Natural killer cell (primary cell): Measurements from ENCODE around the gene PIK3AP1. TPM values are rescaled to one million over a fixed set of nuclear protein-coding genes. Genes with fewer than 3 reads are reported as not detected.
A peak's percentile ranks its signal among the peaks of the same experiment; 100 is the strongest.
"Not testable (repeated sequence)": the region's sequence is repeated elsewhere in the genome, so short reads cannot be mapped to it uniquely, and the experiment has no call there.

Source experiments
- ATAC-seq, 3 donors: fragments of 150-1000 bp in 2 of 3; fragments of 200-7000 bp in 1 of 3; cut with Tn5 transposase; 1 replicate in 1 of 3; 2 replicates in 2 of 3; pipeline ENCODE4 v1.10.0; 2021; ENCODE audit warnings: mild to moderate bottlenecking in 2 of 3, moderate library complexity in 2 of 3
- DNase-seq, 2 donors: peaks; one replicate each; pipeline versions ENCODE4 v3.0.0 to v3.0.0-alpha.2; 2013 to 2021; ENCODE audit warnings: mixed read lengths in 1 of 2
- H3K27ac ChIP-seq: one replicate; pipeline ENCODE4 v1.5.1; 2013; ENCODE audit warnings: mild to moderate bottlenecking, low read length
- H3K27me3 ChIP-seq: one replicate; pipeline ENCODE4 v1.6.1; 2013; ENCODE audit warnings: low read length; ENCODE audit not compliant: control insufficient read depth, insufficient read depth
- H3K36me3 ChIP-seq: one replicate; pipeline ENCODE4 v1.6.1; 2013; ENCODE audit warnings: low read length; ENCODE audit not compliant: control insufficient read depth, insufficient read depth
- H3K4me1 ChIP-seq: one replicate; pipeline ENCODE4 v1.6.1; 2013; ENCODE audit warnings: low read length; ENCODE audit not compliant: control insufficient read depth, insufficient read depth
- H3K4me3 ChIP-seq: one replicate; pipeline ENCODE4 v1.5.1; 2013; ENCODE audit warnings: low read length
- H3K9me3 ChIP-seq: one replicate; pipeline ENCODE4 v1.6.1; 2013; ENCODE audit warnings: low read length; ENCODE audit not compliant: control insufficient read depth, insufficient read depth
- H3K27ac Mint-ChIP-seq, 2 donors: one replicate each; pipeline ENCODE4 v1.8.0; 2022; ENCODE audit warnings: mild to moderate bottlenecking in 2 of 2, mixed read lengths in 2 of 2, moderate library complexity in 1 of 2
- H3K27me3 Mint-ChIP-seq, 2 donors: one replicate each; pipeline ENCODE4 v1.8.0; 2022; ENCODE audit warnings: low read depth in 2 of 2, mixed read lengths in 2 of 2
- H3K36me3 Mint-ChIP-seq: one replicate; pipeline ENCODE4 v1.8.0; 2022; ENCODE audit warnings: mixed read lengths
- H3K4me1 Mint-ChIP-seq, 2 donors: one replicate each; pipeline ENCODE4 v1.8.0; 2022; ENCODE audit warnings: mixed read lengths in 2 of 2
- H3K4me3 Mint-ChIP-seq: one replicate; pipeline ENCODE4 v1.8.0; 2022; ENCODE audit warnings: mild to moderate bottlenecking, moderate library complexity, mixed read lengths
- H3K9me3 Mint-ChIP-seq, 2 donors: one replicate each; pipeline ENCODE4 v1.8.0; 2022; ENCODE audit warnings: mixed read lengths in 2 of 2
- WGBS: methylation state at CpG from one replicate; pipeline ENCODE4 v1.1.7; 2013; ENCODE audit warnings: missing lambda C conversion rate; ENCODE audit not compliant: insufficient coverage; 5-methylcytosine and 5-hydroxymethylcytosine counted together
- intact Hi-C: fragments of 100-400 bp; cut with micrococcal nuclease; formaldehyde crosslinking; loops from one replicate; pipeline ENCODE4 v1.14.2; 2022
- total RNA-seq, 4 donors: library from RNA; stranded (reverse); fragments of 120-200 nt in 1 of 4; gene quantifications; one replicate each; pipeline versions ENCODE4 v1.2.3 to v1.2.4, GENCODE V29; 2013 to 2022
- TF ChIP-seq, protein P1 (sequence below): fragments of 200-600 bp; IDR thresholded peaks from one replicate; pipeline ENCODE4 v1.8.0; 2022; ENCODE audit warnings: antibody characterized with exemption

The PIK3AP1 gene
- total RNA-seq, 3 donors from 2014 or later (not counting 1 experiment from before 2014, with no cell fraction given) = 95.3 to 137 (median 97.1) TPM

DNA sequence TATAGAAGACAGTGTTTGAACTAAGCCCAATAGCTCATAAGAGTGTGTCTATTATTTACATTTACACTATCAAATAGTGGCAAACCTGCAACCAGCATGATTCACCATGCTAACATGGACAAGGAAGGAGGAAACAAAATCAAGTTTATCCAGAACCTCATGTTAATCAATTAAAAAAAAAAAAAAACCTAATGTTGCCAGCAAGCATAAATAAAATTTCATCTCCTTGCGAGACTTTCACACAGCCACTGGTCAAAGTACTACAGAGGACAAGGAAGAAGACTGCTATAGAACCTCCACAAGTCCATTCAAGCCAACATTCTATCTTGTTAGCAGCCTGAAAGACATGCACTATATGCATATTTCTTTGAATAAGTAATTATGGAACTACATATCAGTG lies 143.2 kb downstream of the PIK3AP1 start:
- H3K27ac Mint-ChIP-seq = peak overlapping the region in 1 of 2 donors; percentile 5
- no peaks in the 10 kb centered on the region for H3K9me3 Mint-ChIP-seq
- 100% methylated on average over 1 of the region's 1 CpG for WGBS
- no peaks in the 10 kb centered on the region for H3K27me3 Mint-ChIP-seq
- H3K4me1 Mint-ChIP-seq = peaks cover 75 to 84% of the 10 kb centered on the region in 2 donors
- H3K4me1 ChIP-seq = peaks cover 2% of the 10 kb centered on the region
- H3K36me3 ChIP-seq = peaks cover 8% of the 10 kb centered on the region
- no peaks in the 10 kb centered on the region for H3K9me3 ChIP-seq
- no peaks in the 10 kb centered on the region for H3K27me3 ChIP-seq
- no peak overlapping the region for H3K4me3 Mint-ChIP-seq
- H3K4me3 ChIP-seq = no peak overlapping the region
- no peak overlapping the region for H3K27ac ChIP-seq
- no peaks in the 10 kb centered on the region for H3K36me3 Mint-ChIP-seq
- TF ChIP-seq, protein P1, sequence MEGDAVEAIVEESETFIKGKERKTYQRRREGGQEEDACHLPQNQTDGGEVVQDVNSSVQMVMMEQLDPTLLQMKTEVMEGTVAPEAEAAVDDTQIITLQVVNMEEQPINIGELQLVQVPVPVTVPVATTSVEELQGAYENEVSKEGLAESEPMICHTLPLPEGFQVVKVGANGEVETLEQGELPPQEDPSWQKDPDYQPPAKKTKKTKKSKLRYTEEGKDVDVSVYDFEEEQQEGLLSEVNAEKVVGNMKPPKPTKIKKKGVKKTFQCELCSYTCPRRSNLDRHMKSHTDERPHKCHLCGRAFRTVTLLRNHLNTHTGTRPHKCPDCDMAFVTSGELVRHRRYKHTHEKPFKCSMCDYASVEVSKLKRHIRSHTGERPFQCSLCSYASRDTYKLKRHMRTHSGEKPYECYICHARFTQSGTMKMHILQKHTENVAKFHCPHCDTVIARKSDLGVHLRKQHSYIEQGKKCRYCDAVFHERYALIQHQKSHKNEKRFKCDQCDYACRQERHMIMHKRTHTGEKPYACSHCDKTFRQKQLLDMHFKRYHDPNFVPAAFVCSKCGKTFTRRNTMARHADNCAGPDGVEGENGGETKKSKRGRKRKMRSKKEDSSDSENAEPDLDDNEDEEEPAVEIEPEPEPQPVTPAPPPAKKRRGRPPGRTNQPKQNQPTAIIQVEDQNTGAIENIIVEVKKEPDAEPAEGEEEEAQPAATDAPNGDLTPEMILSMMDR = no peak
- intact Hi-C loops = no loop called here
- no peak for DNase-seq
- ATAC-seq = no peak

DNA sequence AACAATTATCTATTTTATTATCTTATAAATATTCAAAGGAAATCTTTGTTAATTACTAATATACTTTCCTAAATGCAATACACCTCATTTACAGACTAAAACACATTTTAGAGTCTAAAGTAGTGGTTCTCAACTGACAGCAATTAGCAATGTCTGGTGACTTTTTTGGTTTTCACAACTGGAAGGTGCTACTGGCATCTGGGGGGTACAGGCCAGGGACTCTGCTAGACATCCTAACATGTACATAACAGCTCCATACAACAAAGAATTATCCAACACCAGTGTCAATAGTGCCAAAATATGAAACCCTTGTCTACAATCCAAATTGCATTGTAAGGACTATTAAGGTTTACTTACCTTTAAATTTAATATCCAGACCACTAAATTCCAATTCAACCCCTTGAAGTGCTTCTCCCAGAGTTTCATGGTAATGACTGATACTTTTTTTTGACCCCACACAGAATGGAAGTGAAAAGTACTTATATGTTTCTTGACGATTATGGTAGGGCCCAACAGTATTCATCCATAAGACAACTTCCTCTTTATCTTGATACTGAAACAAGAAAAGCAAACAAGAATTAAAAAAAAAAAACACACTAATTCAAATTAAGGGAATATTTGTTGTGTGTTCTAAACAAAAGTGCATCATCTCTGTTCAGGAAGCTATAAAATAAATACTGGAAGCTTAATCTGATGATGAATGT lies 143.9 kb downstream of the PIK3AP1 start:
- no peaks in the 10 kb centered on the region for H3K36me3 Mint-ChIP-seq
- H3K4me3 ChIP-seq = no peak overlapping the region
- no peaks in the 10 kb centered on the region for H3K27me3 Mint-ChIP-seq
- H3K4me1 Mint-ChIP-seq = peaks cover 75 to 83% of the 10 kb centered on the region in 2 donors
- H3K27ac ChIP-seq = no peak overlapping the region
- ATAC-seq = peak; percentile 75 to 84 (median 80)
- no peaks in the 10 kb centered on the region for H3K9me3 ChIP-seq
- H3K4me1 ChIP-seq = peaks cover 2% of the 10 kb centered on the region
- WGBS = no CpG with 5 or more reads among the region's 1 CpG
- DNase-seq = no peak
- H3K36me3 ChIP-seq = peaks cover 8% of the 10 kb centered on the region
- no peaks in the 10 kb centered on the region for H3K27me3 ChIP-seq
- H3K4me3 Mint-ChIP-seq = peak overlapping the region; percentile 15
- intact Hi-C loops = no loop called here
- peak overlapping the region in 1 of 2 donors; percentile 5 for H3K27ac Mint-ChIP-seq
- TF ChIP-seq, protein P1 = no peak
- no peaks in the 10 kb centered on the region for H3K9me3 Mint-ChIP-seq

DNA sequence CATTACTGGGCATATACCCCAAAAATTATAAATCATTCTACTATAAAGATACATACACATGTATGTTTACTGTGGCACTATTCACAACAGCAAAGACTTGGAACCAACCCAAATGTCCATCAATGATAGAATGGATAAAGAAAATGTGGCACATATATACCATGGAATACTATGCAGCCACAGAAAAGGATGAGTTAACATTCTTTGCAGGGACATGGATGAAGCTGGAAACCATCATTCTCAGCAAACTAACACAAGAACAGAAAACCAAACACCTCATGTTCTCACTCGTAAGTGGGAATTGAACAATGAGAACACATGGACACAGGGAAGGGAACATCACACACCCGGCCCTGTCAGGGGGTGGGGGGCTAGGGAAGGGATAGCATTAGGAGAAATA lies 145.8 kb downstream of the PIK3AP1 start:
- H3K36me3 Mint-ChIP-seq, ATAC-seq, H3K27me3 Mint-ChIP-seq, H3K27ac ChIP-seq, H3K4me3 ChIP-seq, H3K4me3 Mint-ChIP-seq, H3K27me3 ChIP-seq, H3K9me3 Mint-ChIP-seq, H3K9me3 ChIP-seq, DNase-seq, intact Hi-C loops, H3K4me1 ChIP-seq: not testable (repeated sequence)
- 95% methylated on average over 2 of the region's 2 CpGs for WGBS
- peaks cover 78 to 80% of the 10 kb centered on the region in 2 donors for H3K4me1 Mint-ChIP-seq
- peak overlapping the region; percentile 31 to 63 for H3K27ac Mint-ChIP-seq
- peaks cover 12% of the 10 kb centered on the region for H3K36me3 ChIP-seq

DNA sequence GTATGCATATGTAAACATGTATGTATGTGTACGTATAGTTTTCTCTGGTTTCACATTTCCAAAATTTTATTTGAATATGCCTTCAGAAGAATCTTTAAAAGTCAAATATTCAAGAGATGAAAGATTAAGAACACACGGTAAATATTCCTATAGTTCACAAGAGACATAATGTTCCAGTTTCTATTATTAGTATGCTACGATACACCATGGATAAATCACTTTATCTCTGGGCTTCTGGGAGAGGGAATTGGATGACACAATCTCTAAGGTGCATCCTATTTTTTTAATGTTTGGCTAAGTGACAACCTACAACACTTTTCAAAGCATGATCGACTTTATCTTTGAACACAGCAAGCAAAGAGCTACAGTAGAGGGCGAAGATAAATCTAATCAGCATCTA lies 147.3 kb downstream of the PIK3AP1 start:
- intact Hi-C loops = no loop called here
- Histone ChIP-seq H3K4me1 (peaks cover 6% of the 10 kb centered on the region), H3K27me3 (no peaks in the 10 kb centered on the region), H3K36me3 (peaks cover 14% of the 10 kb centered on the region), H3K27ac (no peak overlapping the region), H3K4me3 (no peak overlapping the region), H3K9me3 (no peaks in the 10 kb centered on the region)
- Mint-ChIP-seq H3K4me3 (no peak overlapping the region), H3K27ac (peak overlapping the region in 1 of 2 donors; percentile 31), H3K27me3 (no peaks in the 10 kb centered on the region), H3K4me1 (peaks cover 82 to 84% of the 10 kb centered on the region in 2 donors), H3K36me3 (no peaks in the 10 kb centered on the region), H3K9me3 (no peaks in the 10 kb centered on the region)
- TF ChIP-seq, protein P1 = no peak
- WGBS = 100% methylated on average over 2 of the region's 5 CpGs
- DNase-seq (no peak), ATAC-seq (no peak)
